T1000 (cell line): Measurements from ENCODE around the gene ZWILCH.

Source experiments
- DNase-seq: peaks from one replicate; lab custom pipeline; 2025; ENCODE audit warnings: mixed read lengths; lab: John Stamatoyannopoulos, UW

Gene ZWILCH

GRCh38 chr15:66545255-66545654, 40.1 kb downstream of the ZWILCH start:
- no peak for DNase-seq

- no peak for DNase-seq
Observed at GRCh38 chr15:66555685-66556084, 50.6 kb downstream of the ZWILCH start.

GRCh38 chr15:66558271-66558670, 53.1 kb downstream of the ZWILCH start:
- DNase-seq: no peak

GRCh38 chr15:66560856-66561525, 55.9 kb downstream of the ZWILCH start:
- no peak for DNase-seq

GRCh38 chr15:66563126-66563525, 58.0 kb downstream of the ZWILCH start:
- DNase-seq: no peak

GRCh38 chr15:66563566-66564110, 58.5 kb downstream of the ZWILCH start:
- DNase-seq: no peak

- no peak for DNase-seq
Observed at GRCh38 chr15:66564136-66565041, 59.3 kb downstream of the ZWILCH start.

- no peak for DNase-seq
Observed at GRCh38 chr15:66565141-66565641, 60.1 kb downstream of the ZWILCH start.

GRCh38 chr15:66565741-66566144, 60.6 kb downstream of the ZWILCH start, which contains the start of gene LCTL:
LCTL (minus strand) TSS chr15:66565998; CDS start chr15:66565365, 633 bp downstream.
- peak; percentile 52 for DNase-seq

- peak; percentile 23 for DNase-seq
Observed at GRCh38 chr15:66566963-66567531, 61.9 kb downstream of the ZWILCH start.

GRCh38 chr15:66567897-66568296, 62.8 kb downstream of the ZWILCH start:
- no peak for DNase-seq

GRCh38 chr15:66569461-66570137, 64.5 kb downstream of the ZWILCH start:
- DNase-seq: no peak

GRCh38 chr15:66570327-66570726, 65.2 kb downstream of the ZWILCH start:
- no peak for DNase-seq

GRCh38 chr15:66570842-66571478, 65.8 kb downstream of the ZWILCH start:
- no peak for DNase-seq

- no peak for DNase-seq
Observed at GRCh38 chr15:66572146-66572545, 67.0 kb downstream of the ZWILCH start.

GRCh38 chr15:66573348-66573718, 68.2 kb downstream of the ZWILCH start:
- DNase-seq: no peak

GRCh38 chr15:66573719-66574595, 68.8 kb downstream of the ZWILCH start:
- no peak for DNase-seq

GRCh38 chr15:66574596-66574950, 69.4 kb downstream of the ZWILCH start:
- DNase-seq: no peak

- no peak for DNase-seq
Observed at GRCh38 chr15:66578286-66578875, 73.3 kb downstream of the ZWILCH start.

GRCh38 chr15:66580643-66581042, 75.5 kb downstream of the ZWILCH start:
- DNase-seq: no peak
